GM12865 (cell line): ENCODE measurements around the gene TIPRL.
A peak's percentile ranks its signal among the peaks of the same experiment; 100 is the strongest.

Experiments used
- DNase-seq: peaks from one replicate; pipeline ENCODE4 v3.0.0; 2010; ENCODE audit warnings: low read depth
- H3K4me3 ChIP-seq: 2 replicates; pipeline ENCODE4 v1.5.1; 2011; ENCODE audit warnings: mild to moderate bottlenecking, low read depth, low read length, control low read depth
- CTCF ChIP-seq: IDR thresholded peaks from 2 replicates; pipeline ENCODE4 v1.5.1; 2011; ENCODE audit warnings: low read length, control low read depth, low read depth, inconsistent platforms; ENCODE audit not compliant: insufficient read depth; ENCODE audit errors: missing control alignments

TIPRL gene

GRCh38 chr1:168136709-168137514 lies 41.9 kb upstream of the TIPRL start, which contains the start of gene GPR161:
Gene GPR161, minus strand, starts transcription at chr1:168136930. Its CDS starts 32,080 bp downstream, at chr1:168104850.
- no peak for TF ChIP-seq CTCF

GRCh38 chr1:168137515-168137821 lies 41.3 kb upstream of the TIPRL start:
- no peak for DNase-seq
- no peak for TF ChIP-seq CTCF
- peak overlapping the region; percentile 43 for H3K4me3 ChIP-seq

More at GRCh38 chr1:168136709-168137514, 41.9 kb upstream of the TIPRL start, which contains the start of gene GPR161:
- DNase-seq: peak; percentile 11
- peak within 1 kb of the TSS; percentile 56 for H3K4me3 ChIP-seq

GRCh38 chr1:168138134-168138533 lies 40.6 kb upstream of the TIPRL start:
- no peak for DNase-seq
- no peak for TF ChIP-seq CTCF
- no peak overlapping the region for H3K4me3 ChIP-seq

GRCh38 chr1:168139070-168139469 lies 39.7 kb upstream of the TIPRL start:
- no peak overlapping the region for H3K4me3 ChIP-seq
- no peak for DNase-seq
- TF ChIP-seq CTCF: no peak

GRCh38 chr1:168141871-168142385 lies 36.8 kb upstream of the TIPRL start:
- no peak overlapping the region for H3K4me3 ChIP-seq
- TF ChIP-seq CTCF: no peak
- DNase-seq: no peak

- H3K4me3 ChIP-seq: no peak overlapping the region
- DNase-seq: peak; percentile 91
- peak; percentile 98 for TF ChIP-seq CTCF
Observed at GRCh38 chr1:168145184-168146159, 33.3 kb upstream of the TIPRL start.
